ENCODE data around the gene MAD2L1.

DNA sequence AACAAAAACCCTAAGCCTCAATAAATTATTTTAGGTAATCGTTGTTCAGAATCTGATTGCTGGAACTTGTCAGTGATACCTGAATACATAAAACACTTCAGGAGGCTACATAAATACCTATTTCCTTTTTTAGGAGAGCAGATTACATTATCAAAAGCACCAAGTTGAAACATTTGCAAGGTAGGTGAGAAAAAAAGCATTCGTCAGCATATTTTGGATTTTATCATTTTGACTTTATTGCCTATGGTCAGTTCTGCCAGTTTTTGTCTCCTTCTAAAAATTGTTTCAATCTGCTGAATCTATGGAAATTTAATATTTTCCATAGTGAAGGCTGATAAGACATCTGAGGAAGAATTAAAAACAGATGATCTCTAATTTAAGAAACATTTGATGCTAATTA is 16.5 kb upstream of the MAD2L1 start:
- TF ChIP-seq EZH2 (optimal IDR thresholded peaks at IDR 0.05; ENCODE audit: low read depth, low read length) (no peak), EZH2phosphoT487 (IDR thresholded peaks at IDR 0.05; ENCODE audit: low read length) (no peak)
- TF ChIP-seq, protein P1, sequence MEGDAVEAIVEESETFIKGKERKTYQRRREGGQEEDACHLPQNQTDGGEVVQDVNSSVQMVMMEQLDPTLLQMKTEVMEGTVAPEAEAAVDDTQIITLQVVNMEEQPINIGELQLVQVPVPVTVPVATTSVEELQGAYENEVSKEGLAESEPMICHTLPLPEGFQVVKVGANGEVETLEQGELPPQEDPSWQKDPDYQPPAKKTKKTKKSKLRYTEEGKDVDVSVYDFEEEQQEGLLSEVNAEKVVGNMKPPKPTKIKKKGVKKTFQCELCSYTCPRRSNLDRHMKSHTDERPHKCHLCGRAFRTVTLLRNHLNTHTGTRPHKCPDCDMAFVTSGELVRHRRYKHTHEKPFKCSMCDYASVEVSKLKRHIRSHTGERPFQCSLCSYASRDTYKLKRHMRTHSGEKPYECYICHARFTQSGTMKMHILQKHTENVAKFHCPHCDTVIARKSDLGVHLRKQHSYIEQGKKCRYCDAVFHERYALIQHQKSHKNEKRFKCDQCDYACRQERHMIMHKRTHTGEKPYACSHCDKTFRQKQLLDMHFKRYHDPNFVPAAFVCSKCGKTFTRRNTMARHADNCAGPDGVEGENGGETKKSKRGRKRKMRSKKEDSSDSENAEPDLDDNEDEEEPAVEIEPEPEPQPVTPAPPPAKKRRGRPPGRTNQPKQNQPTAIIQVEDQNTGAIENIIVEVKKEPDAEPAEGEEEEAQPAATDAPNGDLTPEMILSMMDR (IDR thresholded peaks at IDR 0.05; ENCODE audit: low read length), result no peak

All from MM.1S (cell line).